ENCODE results near the gene SBF2. TPM values are rescaled to one million over a fixed set of nuclear protein-coding genes. Genes with fewer than 3 reads are reported as not detected.
A peak's percentile ranks its signal among the peaks of the same experiment; 100 is the strongest.

The SBF2 gene
- total and polyA plus RNA-seq, 9 of the 15 experiments (the other 6 are each of a cell fraction or from before 2014, with no cell fraction given) = 0.80 to 9.5 (median 5.0) TPM

DNA sequence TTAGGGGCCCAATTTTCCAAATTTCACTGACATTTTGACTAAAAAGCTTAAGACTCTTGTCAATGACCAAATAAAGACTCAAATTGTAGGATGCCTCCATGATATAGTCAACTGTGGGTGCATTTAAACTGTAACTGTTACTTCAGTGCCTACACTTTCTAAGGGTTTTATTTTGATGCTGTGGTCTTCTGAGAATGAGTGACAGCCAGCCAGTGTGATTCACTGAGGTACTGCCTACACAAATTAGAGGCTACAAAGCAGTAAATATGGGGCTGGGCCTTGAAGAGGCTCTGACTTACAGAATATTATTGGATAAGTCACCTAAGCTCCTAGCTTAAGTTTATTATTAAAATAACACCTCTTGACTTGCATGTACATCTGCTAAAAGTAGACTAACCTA, 419.6 kb downstream of the SBF2 start:
- ChIA-PET POLR2A (interaction anchor here (1.1 kb wide), 1 partner anchor 9 kb away, joined by 3 read pairs; no protein-coding TSS in a partner anchor), CTCF (ENCODE audit: low intra/inter-chr PET ratio) (no interaction called here)
- no TSS peak for BruUV-seq (replicated peaks)
- H3K27ac ChIP-seq (ENCODE audit: extremely low read depth, low read depth, low read length) = no peak overlapping the region
- H3K36me3 ChIP-seq (ENCODE audit: control insufficient read depth, insufficient read depth, low read length) = no peaks in the 10 kb centered on the region
- H3K27me3 ChIP-seq (ENCODE audit: control insufficient read depth in 2 of 2, insufficient read depth in 2 of 2, low read length in 2 of 2) = no peaks in the 10 kb centered on the region
- H3K9me1 ChIP-seq (ENCODE audit: control insufficient read depth, insufficient read depth, low read length) = no peaks in the 10 kb centered on the region
- H3K4me3 ChIP-seq = no peak overlapping the region
- intact Hi-C loops (cut with micrococcal nuclease) = no loop called here
- H3K9ac ChIP-seq (ENCODE audit: insufficient read depth in 1 of 2, low read depth in 2 of 2, low read length in 2 of 2) = no peak overlapping the region
- TF ChIP-seq PKNOX1 (IDR thresholded peaks at IDR 0.05) (peak; percentile 34; the same call in 1 of the 2 replicates), ZNF316 (IDR thresholded peaks at IDR 0.05) (no peak)
- ATAC-seq (no peak), FAIRE-seq (no peak), DNase-seq (ENCODE audit: extremely low read depth in 1 of 4, low spot score in 3 of 4) (no peak)
- H4K20me1 ChIP-seq (replicated peaks; ENCODE audit: control insufficient read depth, insufficient read depth, low read length) = no peaks in the 10 kb centered on the region
- peaks cover 0 to 4% of the 10 kb centered on the region in 2 experiments; a peak in 1 of 5 replicates for H3K4me1 ChIP-seq (replicated peaks in 1 of 2; ENCODE audit: control insufficient read depth in 2 of 2, insufficient read depth in 2 of 2, low read length in 2 of 2)
- H3K79me2 ChIP-seq (ENCODE audit: control insufficient read depth, insufficient read depth, low read length) = no peaks in the 10 kb centered on the region
- no peak overlapping the region for H2AFZ ChIP-seq (ENCODE audit: low read depth, low read length)
- no peaks in the 10 kb centered on the region for H3K9me3 ChIP-seq (replicated peaks; ENCODE audit: control insufficient read depth, insufficient read depth, low read depth, low read length)
- no peak overlapping the region for H3K4me2 ChIP-seq (ENCODE audit: insufficient read depth, low read length)
- in situ Hi-C loops (cut with MboI) = loop anchor here (25.0 kb wide), 1 partner anchor 438 kb away; the partner anchor contains the start of gene ADM

- H3K4me1 ChIP-seq (replicated peaks in 1 of 2; ENCODE audit: control insufficient read depth in 2 of 2, insufficient read depth in 2 of 2, low read length in 2 of 2) = no peaks in the 10 kb centered on the region
- no peak for DNase-seq (ENCODE audit: extremely low read depth in 1 of 4, low spot score in 3 of 4)
- no peak for ATAC-seq
- no TSS peak for BruUV-seq (replicated peaks)
- H2AFZ ChIP-seq (ENCODE audit: low read depth, low read length) = no peak overlapping the region
- no peaks in the 10 kb centered on the region for H3K79me2 ChIP-seq (ENCODE audit: control insufficient read depth, insufficient read depth, low read length)
- no peaks in the 10 kb centered on the region for H3K36me3 ChIP-seq (ENCODE audit: control insufficient read depth, insufficient read depth, low read length)
- H3K4me3 ChIP-seq = no peak overlapping the region
- H3K9me1 ChIP-seq (ENCODE audit: control insufficient read depth, insufficient read depth, low read length) = no peaks in the 10 kb centered on the region
- H3K27me3 ChIP-seq (ENCODE audit: control insufficient read depth in 2 of 2, insufficient read depth in 2 of 2, low read length in 2 of 2) = no peaks in the 10 kb centered on the region
- no peaks in the 10 kb centered on the region for H4K20me1 ChIP-seq (replicated peaks; ENCODE audit: control insufficient read depth, insufficient read depth, low read length)
- CTCF ChIA-PET (ENCODE audit: low intra/inter-chr PET ratio) = no interaction called here
- WGBS (ENCODE audit: insufficient coverage, low coverage, missing lambda C conversion rate) = 12% methylated on average over 3 of the region's 3 CpGs
- TF ChIP-seq, protein P1, sequence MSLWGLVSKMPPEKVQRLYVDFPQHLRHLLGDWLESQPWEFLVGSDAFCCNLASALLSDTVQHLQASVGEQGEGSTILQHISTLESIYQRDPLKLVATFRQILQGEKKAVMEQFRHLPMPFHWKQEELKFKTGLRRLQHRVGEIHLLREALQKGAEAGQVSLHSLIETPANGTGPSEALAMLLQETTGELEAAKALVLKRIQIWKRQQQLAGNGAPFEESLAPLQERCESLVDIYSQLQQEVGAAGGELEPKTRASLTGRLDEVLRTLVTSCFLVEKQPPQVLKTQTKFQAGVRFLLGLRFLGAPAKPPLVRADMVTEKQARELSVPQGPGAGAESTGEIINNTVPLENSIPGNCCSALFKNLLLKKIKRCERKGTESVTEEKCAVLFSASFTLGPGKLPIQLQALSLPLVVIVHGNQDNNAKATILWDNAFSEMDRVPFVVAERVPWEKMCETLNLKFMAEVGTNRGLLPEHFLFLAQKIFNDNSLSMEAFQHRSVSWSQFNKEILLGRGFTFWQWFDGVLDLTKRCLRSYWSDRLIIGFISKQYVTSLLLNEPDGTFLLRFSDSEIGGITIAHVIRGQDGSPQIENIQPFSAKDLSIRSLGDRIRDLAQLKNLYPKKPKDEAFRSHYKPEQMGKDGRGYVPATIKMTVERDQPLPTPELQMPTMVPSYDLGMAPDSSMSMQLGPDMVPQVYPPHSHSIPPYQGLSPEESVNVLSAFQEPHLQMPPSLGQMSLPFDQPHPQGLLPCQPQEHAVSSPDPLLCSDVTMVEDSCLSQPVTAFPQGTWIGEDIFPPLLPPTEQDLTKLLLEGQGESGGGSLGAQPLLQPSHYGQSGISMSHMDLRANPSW (CRISPR knock-in tag; IDR thresholded peaks at IDR 0.05) = no peak
- TF ChIP-seq TAL1 (IDR thresholded peaks at IDR 0.05) = no peak
- TF ChIP-seq, protein P2, sequence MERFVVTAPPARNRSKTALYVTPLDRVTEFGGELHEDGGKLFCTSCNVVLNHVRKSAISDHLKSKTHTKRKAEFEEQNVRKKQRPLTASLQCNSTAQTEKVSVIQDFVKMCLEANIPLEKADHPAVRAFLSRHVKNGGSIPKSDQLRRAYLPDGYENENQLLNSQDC (CRISPR knock-in tag; IDR thresholded peaks at IDR 0.05) = no peak
- no peak for TF ChIP-seq CBX8 (IDR thresholded peaks at IDR 0.05; ENCODE audit: borderline replicate concordance, extremely low read depth, low read depth, low read length, poor library complexity, severe bottlenecking)
- no peak for TF ChIP-seq ZNF239 (CRISPR knock-in tag; IDR thresholded peaks at IDR 0.05)
- no peak for TF ChIP-seq STAG1 (CRISPR knock-in tag; IDR thresholded peaks at IDR 0.05; ENCODE audit: borderline replicate concordance)
- no peak for TF ChIP-seq RFX7 (CRISPR knock-in tag; IDR thresholded peaks at IDR 0.05)
- POLR2A ChIA-PET = no interaction called here
- in situ Hi-C loops (cut with MboI) (loop anchor here (10.0 to 25.0 kb wide), 2 partner anchors 106 to 444 kb away; partner anchors contain the start of gene ADM), intact Hi-C loops (cut with micrococcal nuclease) (no loop called here)
- no peaks in the 10 kb centered on the region for H3K9me3 ChIP-seq (replicated peaks; ENCODE audit: control insufficient read depth, insufficient read depth, low read depth, low read length)
- no peak overlapping the region for H3K4me2 ChIP-seq (ENCODE audit: insufficient read depth, low read length)
- FAIRE-seq = no peak
- no peak overlapping the region for H3K27ac ChIP-seq (ENCODE audit: extremely low read depth, low read depth, low read length)
- no peak overlapping the region for H3K9ac ChIP-seq (ENCODE audit: insufficient read depth in 1 of 2, low read depth in 2 of 2, low read length in 2 of 2)
These were observed 425.4 kb downstream of the SBF2 start for GRCh38 chr11:9868641-9869040.
